Ovary (tissue), 3 donors: Measurements from ENCODE around the gene IL1RAP.

Experiments
- CTCF ChIP-seq, 3 donors: fragments of 450-650 bp in 2 of 3; fragments of 200-600 bp in 1 of 3; IDR thresholded peaks; one replicate each; pipeline versions ENCODE4 v1.5.1 to v1.8.0; 2016 to 2022; ENCODE audit warnings: antibody characterized with exemption in 3 of 3, mild to moderate bottlenecking in 1 of 3
- EP300 ChIP-seq: sonication (generic); formaldehyde crosslinking; IDR thresholded peaks from one replicate; pipeline ENCODE4 v1.6.1; 2017; ENCODE audit warnings: antibody characterized with exemption
- POLR2A ChIP-seq: fragments of 450-650 bp; IDR thresholded peaks from one replicate; pipeline ENCODE4 v1.6.1; 2017; ENCODE audit warnings: antibody characterized with exemption, mild to moderate bottlenecking, moderate library complexity
- donor health status: DM: no; HTN: no; CAD: no.

GRCh38 chr3:190642016-190642415 is 128.1 kb downstream of the IL1RAP start:
- TF ChIP-seq CTCF (IDR thresholded peaks at IDR 0.05) (no peak), POLR2A (no peak), EP300 (no peak)
